T-helper 2 cell (primary cell): ENCODE data around the gene COPS7A.

Experiments used
- DNase-seq, 5 experiments: peaks; one replicate each; pipeline versions ENCODE4 v3.0.0 to v3.0.0-alpha.2; 2012 to 2022
- total RNA-seq, 2 donors: gene quantifications; one replicate each; lab custom pipeline; 2026; lab: John Stamatoyannopoulos, UW

COPS7A gene, protein sequence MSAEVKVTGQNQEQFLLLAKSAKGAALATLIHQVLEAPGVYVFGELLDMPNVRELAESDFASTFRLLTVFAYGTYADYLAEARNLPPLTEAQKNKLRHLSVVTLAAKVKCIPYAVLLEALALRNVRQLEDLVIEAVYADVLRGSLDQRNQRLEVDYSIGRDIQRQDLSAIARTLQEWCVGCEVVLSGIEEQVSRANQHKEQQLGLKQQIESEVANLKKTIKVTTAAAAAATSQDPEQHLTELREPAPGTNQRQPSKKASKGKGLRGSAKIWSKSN
- 10.6 to 16.1 reads per million in 2 donors for total RNA-seq

DNA sequence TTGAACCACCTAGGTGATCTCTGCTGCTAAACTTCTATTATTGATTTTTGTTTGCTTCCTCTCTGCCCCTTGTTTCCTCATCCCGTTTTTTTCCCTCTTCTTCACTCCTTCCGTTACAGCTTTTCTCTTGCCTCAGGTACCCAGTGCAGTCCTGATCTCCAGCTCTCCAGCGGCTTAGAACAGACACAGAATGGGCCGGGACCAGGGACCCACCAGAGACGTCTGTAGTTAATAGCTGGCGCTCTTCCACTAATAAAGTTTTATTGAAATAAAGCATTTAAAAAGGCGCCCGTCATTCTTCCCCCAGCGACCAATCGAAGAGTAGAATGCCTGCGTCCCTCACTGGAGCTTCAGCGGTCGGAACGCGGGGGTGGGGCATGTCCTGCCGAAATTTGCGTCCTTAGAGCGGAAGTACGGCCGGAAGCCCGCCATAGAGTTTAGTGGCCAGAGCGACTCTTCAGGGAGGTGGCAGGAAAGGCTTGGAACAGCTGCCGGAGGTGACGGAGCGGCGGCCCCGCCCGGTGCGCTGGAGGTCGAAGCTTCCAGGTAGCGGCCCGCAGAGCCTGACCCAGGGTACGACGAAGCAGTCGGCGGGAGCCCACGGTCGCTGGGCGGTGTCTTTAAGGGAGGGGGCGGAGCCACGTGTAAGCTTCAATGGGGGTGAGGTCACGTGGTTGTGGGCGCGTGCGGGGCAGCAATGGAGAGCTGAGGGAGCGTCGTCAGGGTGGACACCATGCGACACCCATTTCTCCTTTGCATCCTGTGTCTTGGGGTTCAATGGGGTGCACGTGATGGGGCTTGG is at the start of gene COPS7A:
Gene COPS7A (plus strand): TSS at position 440 of the 802 bp plus-strand sequence. CDS start 611 bp downstream, outside the sequence.
- DNase-seq = peak; percentile 70 to 100 (median 87)

DNA sequence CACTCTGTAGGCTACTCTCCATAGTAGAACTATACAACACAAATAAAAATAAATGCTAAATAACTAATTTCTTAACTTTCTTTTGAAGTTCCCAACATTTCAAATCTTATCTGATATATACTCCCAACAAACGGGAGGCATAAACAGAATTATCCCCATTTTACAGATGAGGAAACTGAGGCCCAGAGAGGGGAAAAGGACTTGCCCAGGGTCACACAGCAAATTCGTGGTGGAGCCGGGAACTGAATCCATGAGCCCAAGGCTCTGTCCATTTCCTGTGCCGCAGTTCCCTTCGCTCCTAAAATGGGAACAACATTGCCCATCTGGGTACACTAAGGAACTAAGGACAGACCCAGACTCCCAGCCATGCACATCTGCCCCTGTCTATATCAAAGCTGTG is 46.9 kb upstream of the COPS7A start:
- no peak for DNase-seq

DNA sequence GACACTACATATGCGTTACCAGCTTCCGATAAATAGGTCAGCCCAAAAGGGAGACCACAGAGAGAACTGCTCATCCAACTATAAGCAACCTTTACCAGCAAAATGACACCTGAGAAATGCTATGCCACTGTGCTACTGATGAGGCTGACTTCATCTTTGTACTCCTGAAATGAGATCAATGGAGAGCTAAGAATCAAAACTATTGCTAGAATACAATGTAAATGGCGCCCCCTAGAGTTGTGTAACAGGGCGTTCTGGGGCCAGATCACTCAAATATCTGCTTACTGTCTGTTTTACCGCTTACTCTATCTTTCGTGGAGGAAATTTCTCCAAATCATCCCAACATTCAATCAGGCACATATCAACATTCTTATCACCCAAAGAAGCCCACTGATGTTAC is 39.2 kb upstream of the COPS7A start:
- peak in 1 of 5 experiments; percentile 73 for DNase-seq

DNA sequence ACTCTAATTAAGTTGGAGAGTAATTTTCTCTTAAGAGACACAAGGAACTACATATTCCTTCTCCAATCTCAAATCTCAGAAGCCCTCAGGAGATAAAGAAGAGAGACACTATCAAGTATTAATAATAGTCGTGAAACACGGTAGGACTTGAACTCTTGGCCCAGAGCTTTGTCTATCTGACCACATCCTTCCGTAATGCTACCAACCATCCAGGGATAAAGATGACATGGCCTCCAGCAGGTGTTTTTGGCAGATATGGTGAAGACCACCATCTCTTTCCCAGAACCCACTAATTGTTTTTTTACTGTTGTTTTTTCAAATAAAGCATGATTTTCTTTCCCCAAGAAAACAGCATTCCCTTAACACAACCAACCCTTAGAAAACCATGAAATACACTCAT is 38.0 kb upstream of the COPS7A start:
- DNase-seq = peak in 1 of 5 experiments; percentile 26

DNA sequence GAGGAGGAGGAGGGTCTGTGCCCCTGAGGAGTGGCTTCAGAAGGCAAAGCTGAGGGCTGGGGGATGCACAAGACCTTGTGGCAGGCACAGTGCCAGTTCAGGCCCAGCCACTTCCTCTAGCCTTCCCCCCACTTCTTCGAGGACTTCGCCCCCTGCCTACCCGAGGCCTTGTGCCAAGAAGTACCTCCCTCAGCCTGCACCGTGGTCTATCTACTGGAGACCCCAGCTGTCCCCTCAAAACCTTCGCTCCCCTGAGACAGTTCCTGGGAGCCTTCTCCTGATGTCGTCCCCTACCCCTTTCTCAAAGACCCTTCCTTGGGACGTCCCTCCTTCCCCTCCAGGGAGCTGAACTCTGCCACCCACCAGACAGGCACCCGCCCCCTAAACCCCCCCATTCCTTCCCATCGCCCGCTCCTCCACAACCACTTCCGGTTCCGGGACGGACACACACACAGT is 35.3 kb upstream of the COPS7A start:
- DNase-seq = peak in 3 of 5 experiments; percentile 15 to 77 (median 30)

DNA sequence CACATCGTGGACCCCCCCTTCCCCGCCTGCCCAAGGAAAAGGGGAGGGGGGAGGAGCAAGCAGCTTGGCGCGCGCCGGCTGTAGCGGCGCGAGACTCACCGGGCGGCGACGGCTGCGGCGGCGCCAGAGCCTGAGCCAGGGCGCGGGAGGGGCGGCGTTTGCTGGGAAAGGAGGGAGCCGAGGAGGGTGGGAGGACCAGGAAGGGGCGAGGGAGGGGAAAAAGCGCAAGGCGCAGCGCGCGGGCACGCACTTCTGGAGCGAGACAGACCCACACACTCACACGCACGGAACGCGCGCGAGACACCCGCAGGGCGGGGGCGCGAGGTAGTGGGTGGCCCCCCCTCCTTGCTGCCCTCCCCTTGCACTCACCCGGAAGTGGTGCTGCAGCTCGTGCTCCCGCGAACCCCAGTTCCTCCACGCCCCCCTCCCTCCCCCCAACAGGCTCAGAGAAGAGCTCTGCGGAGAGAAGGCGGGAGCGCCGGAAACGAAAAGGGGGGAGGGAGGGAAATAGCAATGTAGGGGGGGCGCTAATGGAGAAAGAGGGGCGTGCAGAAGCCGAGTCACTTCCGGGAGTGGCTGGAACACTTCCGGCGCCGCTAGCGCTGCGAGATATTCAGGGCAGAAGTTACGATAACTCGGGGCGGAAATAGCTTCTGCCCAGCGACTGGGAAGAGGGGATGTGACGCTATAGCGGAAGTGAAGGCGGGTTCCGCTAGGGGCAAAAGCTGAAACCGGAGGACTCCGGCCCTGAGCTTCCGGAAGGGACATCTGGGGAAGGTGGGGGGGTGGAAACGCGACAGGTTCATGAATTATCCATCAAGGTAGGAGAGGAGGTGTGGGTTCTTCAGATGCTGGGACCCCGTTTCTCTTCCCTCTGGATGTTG is 34.6 kb upstream of the COPS7A start, which contains the start of gene ZNF384:
Gene ZNF384 (minus strand): TSS at position 377 of the 884 bp plus-strand sequence. CDS start 9,855 bp downstream, outside the sequence.
- DNase-seq = peak; percentile 81 to 100 (median 93)

DNA sequence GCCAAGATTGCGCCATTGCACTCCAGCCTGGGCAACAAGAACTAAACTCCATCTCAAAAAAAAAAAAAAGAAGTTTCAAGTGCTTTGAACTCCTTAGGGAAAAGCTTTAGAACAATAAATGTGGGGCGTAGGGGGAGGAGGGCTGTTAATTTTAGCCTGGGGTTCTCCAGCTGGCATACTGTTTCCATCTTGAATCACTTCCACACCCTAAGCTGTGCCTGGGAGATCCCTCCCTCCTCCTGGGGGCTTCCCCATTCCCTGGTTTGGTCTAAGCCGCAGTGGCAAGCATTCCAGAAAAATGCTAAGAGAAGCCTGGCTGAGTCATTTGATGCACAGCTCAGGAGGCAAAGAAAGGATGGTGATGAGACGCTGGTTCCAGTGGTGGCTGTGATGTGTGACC is 32.4 kb upstream of the COPS7A start:
- DNase-seq = no peak

DNA sequence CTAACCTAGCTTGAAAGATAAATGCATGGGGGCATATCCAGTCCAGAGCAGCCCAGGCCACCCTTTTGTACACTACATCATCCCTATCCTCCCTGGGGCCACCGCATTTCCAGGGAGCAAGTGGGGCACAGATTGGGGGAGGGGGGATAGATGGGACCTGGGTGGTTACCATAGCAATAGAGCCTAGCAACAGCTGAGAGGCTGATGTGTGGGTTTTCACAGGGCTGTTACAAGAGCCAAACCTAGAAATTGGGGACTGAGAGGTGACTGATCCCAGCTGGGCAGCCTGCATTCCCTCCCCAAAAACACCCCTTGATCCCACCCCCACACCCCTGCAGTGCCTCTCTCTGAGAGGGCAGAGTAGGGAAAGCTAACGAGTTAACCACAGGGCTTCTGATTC is 31.0 kb upstream of the COPS7A start:
- no peak for DNase-seq

DNA sequence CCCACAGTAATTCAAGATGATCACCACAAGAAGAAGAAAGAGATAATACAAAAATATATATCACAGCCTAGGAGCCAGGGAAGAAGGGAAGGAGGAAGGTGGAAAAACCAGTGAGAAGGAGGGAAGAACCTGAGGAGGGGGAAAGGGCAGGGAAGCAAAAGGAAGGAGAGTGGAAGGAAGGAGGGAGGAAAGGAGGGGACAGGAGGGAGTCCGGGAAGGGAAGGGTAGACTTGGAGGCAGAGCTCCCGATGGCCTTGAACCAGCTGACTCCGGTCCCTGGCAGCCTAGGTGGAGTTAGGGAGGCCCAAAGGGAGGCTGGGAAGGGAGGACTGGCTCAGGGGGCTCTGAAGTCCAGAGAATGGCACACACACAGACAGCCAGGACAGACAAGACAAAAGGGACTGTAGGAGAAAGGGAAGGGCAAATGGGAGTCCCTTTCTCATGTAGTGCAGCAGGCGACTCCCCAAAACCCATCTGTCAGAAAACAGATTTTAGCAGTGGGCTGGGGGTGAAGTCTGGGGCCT is 30.0 kb upstream of the COPS7A start:
- DNase-seq = no peak

DNA sequence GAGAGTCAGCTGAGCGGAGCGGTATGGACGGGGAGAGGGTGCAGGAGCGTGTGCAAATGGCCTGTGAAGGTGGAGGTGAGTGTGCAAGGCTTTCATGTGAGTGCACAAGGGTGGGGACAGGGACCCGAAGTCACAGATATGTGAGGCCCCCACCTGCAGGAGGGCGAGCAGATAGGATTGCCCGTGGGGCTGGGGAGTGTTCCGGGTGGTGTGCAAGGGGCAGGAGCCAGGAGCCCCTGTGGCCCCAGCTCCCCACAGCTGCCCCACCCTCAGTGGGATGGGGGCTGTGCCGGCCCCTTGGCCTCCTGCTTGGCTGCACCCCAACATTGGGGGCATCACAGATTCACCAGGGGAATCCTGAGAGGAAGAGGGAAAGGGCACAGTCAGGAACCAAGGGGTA is 29.1 kb upstream of the COPS7A start:
- DNase-seq = no peak

DNA sequence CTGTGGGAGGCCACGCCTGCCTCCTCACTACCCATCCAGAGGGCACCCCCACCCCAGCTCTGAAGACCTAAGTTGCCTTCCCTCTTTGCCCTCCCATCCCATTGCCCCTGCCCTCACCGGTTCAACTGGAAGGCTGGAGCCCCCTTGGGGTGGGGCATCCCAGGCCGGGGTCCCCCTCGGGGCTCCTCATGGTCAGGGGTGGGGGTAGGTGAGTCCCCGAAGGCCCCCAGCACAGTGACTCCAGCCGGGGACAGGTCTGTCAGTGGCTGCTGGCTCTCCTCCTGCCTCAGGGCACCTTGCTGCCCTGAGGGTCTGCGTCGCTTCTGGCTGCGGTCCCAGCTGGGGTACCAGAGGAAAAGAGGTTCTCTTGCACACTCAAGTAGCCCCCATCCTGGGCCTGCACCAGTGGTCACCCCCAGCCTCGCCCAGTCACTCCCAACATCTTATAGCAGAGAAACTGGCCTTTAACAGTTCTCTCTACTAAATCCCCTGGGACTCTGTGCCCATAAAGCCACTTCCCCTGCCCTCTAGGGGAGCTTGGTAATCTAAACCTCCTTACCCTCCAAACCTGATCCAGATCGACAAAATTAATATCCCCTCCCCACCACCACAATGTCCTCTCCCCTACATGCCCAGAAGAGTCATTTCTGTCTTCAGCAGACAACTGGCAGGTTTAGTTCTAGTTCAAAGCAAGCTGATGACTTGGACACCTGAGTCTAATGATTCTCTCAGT is 28.4 kb upstream of the COPS7A start:
- DNase-seq = no peak

DNA sequence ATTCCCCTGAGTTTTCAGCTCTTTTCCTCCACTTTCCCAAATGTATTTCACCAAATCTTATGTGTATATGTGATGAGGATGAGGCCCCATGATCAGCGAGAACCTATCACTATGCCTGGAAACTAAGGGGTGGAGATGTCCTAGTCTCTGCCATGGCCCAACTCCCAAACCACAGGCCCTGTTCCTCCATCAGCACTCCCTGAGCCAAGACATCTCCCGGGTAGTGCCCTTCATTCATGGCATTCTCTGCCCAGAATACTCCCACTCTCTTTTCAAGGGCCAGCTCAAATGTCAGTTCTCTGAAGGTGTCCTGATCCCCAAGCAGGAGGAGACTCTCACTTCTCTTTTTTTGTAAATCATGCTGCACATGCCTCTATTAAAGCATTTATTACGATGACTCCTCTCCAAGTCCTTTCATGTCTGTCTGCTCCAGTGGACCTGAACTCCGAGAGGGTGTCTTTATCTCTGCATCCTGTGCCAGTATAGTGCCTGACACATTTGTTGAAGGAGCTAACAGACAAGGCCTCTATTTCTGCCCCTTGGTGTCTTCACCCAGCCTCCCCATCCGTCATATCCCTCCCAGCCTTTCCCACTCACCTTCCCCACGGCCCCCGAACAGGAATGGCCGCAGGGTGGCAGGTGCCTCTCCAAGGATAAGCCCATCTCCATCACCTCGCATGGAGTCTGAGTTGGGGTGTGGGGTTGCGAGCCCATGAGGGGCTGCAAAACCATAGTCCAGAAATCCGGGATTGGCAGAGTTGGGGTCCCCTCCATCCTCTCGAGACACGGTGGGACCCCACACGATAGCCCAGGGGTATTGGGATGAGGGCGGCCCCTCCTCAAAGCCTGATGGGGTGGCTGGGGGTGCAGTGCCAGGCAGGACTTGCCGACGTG is 26.9 kb upstream of the COPS7A start:
- no peak for DNase-seq

DNA sequence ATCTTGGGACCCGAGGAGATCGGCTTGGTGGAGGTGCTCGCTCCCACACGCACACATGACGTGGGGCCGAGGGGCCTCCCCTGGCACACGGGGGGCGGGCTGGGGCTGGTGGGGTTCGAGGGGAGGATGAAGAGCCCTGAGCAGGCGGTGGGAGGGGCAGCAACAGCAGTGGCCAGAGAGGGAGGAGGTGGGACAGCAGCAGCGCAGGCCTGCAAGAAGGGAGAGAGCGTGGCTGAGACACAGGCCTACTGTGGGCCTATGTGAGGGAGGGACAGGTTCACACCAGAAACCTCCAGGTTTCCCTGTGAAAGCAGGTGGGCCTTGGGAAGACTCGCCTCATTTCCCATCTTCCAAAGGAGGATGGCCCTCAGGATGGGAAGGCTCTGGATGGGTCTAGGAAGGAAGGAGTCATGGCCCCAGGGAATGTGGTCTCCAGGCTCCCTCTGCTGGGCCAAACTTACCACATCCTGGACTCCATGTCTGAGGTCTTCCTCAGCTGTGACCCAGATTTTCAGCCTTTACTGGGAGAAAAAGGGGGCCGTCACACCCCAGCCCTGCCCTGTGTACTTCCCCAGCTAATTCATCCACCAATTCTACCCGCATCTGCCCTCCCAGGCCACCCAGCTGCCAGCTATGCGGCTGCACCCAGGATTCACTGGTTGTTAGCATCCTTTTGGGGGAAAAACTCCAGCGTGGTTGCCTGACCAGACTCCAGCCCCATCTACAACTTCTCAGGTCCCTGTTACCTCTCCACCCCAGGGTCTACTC is 26.1 kb upstream of the COPS7A start:
- DNase-seq = peak in 2 of 5 experiments; percentile 13 to 22

DNA sequence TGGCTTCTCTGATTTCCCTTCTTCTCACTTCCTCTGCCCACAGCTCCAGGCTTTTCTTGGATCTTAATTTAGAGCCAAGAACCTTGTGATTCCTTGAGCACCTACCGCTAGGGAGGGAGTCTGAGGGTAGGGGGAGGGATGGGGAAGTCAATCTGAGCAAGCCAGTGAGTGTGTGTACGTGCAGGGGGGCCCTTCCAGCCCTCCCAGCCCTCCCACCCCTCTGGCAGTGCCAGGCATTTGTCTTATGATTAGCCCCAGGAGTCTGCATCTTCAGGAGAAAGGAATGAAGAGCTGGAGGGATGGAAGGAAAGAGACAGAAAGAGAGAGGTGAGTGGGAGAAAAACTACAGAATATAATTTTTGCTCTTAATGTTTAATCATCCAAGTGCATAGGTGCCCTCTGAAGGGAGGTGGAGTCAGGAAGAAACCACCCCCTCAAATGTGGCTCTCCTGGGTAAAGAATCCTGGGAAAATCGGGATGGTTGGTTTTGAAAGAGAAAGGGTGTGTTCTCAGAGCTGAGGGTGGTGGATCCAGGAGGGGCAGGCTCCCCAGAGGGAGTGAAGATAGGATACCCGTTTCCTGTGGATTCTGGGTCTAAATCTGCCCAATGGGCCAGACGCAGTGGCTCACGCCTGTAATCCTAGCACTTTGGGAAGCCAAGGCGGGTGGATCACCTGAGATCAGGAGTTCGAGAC is 25.3 kb upstream of the COPS7A start:
- no peak for DNase-seq

DNA sequence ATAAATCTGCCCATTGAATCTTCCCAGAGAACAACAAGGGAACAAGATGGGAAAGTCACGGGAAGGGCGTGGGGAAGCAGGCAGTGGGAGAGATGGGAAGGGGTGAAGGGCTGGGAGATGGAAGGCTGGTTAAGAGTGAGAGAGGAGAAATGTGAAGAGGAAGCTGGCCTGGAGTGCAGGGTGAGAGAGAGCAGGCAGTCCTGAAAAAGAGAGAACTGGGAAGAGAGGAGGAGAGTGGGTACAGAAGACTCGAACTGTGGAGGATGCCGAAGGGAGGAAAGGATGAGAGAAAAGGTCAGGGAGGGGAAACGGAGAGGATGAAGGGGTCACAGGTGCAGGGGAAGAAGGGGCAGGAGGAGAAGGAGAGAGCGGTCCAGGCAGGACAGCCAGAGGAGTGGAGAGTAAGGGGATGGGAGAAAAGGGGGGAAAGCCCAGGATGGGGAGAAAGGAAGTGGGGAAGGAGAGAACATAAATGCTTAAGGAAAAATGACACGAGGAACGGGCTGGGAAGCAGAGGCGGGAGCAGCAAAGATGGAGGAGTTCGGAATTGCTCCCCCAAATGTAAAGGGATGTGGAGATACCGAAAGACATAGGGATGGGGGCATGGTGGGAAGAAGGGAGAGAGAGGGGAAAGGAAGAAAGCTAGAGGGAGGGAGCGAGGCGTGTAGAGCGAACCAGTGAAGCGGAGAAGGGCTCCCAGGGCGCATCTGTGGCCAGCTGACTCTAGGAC is 24.4 kb upstream of the COPS7A start:
- DNase-seq = no peak

DNA sequence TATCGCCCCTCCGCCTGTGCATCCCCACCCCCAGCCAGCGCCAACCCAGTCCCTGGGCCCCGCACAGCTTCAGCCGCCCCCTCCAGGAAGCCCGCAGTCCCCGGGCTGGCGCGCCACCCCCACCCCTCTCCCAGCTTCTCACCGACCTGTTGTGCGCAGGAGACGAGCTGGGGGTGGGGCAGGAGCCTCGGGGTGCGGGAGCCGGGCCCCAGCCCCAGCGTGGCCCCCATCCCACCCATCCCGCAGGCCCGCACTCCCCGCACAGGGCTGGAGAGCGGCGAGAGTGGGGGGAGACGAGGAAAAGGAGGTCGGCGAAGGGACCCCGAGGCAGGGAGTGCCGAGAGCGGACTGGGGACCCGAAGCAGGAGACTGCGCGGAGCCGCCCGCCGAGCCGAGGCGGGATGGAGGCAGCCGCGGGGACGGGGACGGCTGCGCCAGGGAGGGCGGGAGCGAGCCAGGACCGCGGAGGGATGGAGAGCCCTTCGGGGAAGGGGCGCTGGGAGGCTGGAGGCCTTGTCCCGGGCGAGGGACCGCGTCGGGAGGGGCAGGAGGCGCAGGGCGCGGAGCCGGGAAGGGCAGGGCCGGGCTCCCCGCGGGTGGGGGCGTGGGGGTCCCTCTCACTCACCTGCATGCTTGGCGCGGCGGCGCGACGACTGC is 23.7 kb upstream of the COPS7A start:
- DNase-seq = no peak

DNA sequence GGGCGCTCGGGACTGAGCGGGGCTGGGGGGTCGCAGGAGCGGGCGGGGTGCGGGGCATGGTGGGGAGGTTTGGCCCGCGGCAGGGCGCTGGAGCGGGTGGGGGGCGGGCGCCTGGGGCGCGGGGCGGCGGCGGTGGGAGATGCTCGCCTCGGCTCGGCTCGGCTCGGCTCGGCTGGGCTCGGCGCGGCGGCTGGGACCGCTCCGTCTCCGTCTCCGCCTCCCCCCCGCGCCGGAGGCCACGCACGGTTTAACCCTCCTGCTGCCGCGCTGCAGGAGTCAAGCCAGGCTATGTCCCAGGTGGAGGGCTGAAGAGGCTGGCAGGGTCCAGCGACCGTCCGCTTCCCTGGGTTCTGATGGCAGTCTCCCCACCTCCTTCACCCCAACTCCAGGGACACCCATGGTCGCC is 23.2 kb upstream of the COPS7A start, which contains the start of gene PIANP:
Gene PIANP (minus strand): TSS at position 170 of the 406 bp plus-strand sequence. CDS start 2,754 bp downstream, outside the sequence.
- DNase-seq = peak in 3 of 5 experiments; percentile 31 to 60 (median 42)
